ENCODE data around the gene PIK3AP1. TPM values are rescaled to one million over a fixed set of nuclear protein-coding genes. Genes with fewer than 3 reads are reported as not detected.

The PIK3AP1 gene
- total RNA-seq, 1 experiment from 2014 or later: 7.1 TPM

DNA sequence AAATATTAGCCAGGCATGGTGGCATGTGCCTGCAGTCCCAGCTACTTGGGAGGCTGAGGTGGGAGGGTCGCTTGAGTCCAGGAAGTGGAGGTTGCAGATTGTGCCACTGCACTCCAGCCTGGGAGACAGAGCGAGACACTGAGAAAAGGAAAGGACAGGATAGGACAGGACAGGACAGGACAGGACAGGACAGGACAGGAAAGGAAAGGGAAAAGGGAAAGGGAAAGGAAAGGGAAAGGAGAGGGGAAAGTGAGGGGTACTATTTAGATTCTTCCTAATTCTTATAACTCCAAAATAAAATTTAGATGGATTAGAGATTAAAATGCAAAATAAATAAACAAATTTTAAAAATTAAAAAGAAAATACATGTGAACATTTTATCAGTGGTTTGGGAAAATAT is 58.7 kb downstream of the PIK3AP1 start:
- Histone ChIP-seq H4K20me1 (ENCODE audit: insufficient read depth) (no peaks in the 10 kb centered on the region), H3K9me3 (ENCODE audit: control insufficient read depth in 1 of 2, insufficient read depth in 1 of 2, low read depth in 1 of 2, low read length in 2 of 2) (no peaks in the 10 kb centered on the region), H3K9me2 (ENCODE audit: insufficient read depth) (no peaks in the 10 kb centered on the region), H3K79me2 (ENCODE audit: insufficient read depth, low read length) (no peaks in the 10 kb centered on the region), H3K4me3 (replicated peaks in 1 of 2; ENCODE audit: low read depth in 1 of 2, low read length in 2 of 2) (no peak overlapping the region), H3K27ac (ENCODE audit: low read depth, low read length) (no peak overlapping the region), H3K9ac (ENCODE audit: low read length) (no peak overlapping the region), H3K27me3 (ENCODE audit: insufficient read depth, low read length) (no peaks in the 10 kb centered on the region), H2AFZ (ENCODE audit: low read depth, low read length, poor library complexity, severe bottlenecking) (no peak overlapping the region), H3K36me3 (ENCODE audit: control insufficient read depth in 1 of 2, insufficient read depth in 2 of 2, low read length in 2 of 2) (no peaks in the 10 kb centered on the region), H3K4me1 (ENCODE audit: control insufficient read depth in 1 of 2, insufficient read depth in 2 of 2, low read length in 2 of 2) (no peaks in the 10 kb centered on the region), H3K4me2 (ENCODE audit: low read length) (no peak overlapping the region)
- TF ChIP-seq EGR1 (IDR thresholded peaks at IDR 0.05; ENCODE audit: low read depth): no peak
- TF ChIP-seq, protein P1, sequence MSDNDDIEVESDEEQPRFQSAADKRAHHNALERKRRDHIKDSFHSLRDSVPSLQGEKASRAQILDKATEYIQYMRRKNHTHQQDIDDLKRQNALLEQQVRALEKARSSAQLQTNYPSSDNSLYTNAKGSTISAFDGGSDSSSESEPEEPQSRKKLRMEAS (IDR thresholded peaks at IDR 0.05): no peak
- TF ChIP-seq ZFX (IDR thresholded peaks at IDR 0.05): no peak
- TF ChIP-seq, protein P2, sequence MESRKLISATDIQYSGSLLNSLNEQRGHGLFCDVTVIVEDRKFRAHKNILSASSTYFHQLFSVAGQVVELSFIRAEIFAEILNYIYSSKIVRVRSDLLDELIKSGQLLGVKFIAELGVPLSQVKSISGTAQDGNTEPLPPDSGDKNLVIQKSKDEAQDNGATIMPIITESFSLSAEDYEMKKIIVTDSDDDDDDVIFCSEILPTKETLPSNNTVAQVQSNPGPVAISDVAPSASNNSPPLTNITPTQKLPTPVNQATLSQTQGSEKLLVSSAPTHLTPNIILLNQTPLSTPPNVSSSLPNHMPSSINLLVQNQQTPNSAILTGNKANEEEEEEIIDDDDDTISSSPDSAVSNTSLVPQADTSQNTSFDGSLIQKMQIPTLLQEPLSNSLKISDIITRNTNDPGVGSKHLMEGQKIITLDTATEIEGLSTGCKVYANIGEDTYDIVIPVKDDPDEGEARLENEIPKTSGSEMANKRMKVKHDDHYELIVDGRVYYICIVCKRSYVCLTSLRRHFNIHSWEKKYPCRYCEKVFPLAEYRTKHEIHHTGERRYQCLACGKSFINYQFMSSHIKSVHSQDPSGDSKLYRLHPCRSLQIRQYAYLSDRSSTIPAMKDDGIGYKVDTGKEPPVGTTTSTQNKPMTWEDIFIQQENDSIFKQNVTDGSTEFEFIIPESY (IDR thresholded peaks at IDR 0.05; ENCODE audit: extremely low read depth, insufficient replicate concordance, low read length): no peak
- no peak for TF ChIP-seq SRF (IDR thresholded peaks at IDR 0.05; ENCODE audit: low read depth)
- TF ChIP-seq JUND (IDR thresholded peaks at IDR 0.05): no peak
- no peak for TF ChIP-seq CBX3 (IDR thresholded peaks at IDR 0.05; ENCODE audit: low read depth)
- TF ChIP-seq, protein P3, sequence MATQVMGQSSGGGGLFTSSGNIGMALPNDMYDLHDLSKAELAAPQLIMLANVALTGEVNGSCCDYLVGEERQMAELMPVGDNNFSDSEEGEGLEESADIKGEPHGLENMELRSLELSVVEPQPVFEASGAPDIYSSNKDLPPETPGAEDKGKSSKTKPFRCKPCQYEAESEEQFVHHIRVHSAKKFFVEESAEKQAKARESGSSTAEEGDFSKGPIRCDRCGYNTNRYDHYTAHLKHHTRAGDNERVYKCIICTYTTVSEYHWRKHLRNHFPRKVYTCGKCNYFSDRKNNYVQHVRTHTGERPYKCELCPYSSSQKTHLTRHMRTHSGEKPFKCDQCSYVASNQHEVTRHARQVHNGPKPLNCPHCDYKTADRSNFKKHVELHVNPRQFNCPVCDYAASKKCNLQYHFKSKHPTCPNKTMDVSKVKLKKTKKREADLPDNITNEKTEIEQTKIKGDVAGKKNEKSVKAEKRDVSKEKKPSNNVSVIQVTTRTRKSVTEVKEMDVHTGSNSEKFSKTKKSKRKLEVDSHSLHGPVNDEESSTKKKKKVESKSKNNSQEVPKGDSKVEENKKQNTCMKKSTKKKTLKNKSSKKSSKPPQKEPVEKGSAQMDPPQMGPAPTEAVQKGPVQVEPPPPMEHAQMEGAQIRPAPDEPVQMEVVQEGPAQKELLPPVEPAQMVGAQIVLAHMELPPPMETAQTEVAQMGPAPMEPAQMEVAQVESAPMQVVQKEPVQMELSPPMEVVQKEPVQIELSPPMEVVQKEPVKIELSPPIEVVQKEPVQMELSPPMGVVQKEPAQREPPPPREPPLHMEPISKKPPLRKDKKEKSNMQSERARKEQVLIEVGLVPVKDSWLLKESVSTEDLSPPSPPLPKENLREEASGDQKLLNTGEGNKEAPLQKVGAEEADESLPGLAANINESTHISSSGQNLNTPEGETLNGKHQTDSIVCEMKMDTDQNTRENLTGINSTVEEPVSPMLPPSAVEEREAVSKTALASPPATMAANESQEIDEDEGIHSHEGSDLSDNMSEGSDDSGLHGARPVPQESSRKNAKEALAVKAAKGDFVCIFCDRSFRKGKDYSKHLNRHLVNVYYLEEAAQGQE (IDR thresholded peaks at IDR 0.05; ENCODE audit: low read depth): no peak
- TF ChIP-seq, protein P4, sequence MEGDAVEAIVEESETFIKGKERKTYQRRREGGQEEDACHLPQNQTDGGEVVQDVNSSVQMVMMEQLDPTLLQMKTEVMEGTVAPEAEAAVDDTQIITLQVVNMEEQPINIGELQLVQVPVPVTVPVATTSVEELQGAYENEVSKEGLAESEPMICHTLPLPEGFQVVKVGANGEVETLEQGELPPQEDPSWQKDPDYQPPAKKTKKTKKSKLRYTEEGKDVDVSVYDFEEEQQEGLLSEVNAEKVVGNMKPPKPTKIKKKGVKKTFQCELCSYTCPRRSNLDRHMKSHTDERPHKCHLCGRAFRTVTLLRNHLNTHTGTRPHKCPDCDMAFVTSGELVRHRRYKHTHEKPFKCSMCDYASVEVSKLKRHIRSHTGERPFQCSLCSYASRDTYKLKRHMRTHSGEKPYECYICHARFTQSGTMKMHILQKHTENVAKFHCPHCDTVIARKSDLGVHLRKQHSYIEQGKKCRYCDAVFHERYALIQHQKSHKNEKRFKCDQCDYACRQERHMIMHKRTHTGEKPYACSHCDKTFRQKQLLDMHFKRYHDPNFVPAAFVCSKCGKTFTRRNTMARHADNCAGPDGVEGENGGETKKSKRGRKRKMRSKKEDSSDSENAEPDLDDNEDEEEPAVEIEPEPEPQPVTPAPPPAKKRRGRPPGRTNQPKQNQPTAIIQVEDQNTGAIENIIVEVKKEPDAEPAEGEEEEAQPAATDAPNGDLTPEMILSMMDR (IDR thresholded peaks at IDR 0.05 in 2 of 3, conservative IDR thresholded peaks at IDR 0.05 in 1 of 3; ENCODE audit: borderline replicate concordance in 1 of 3, insufficient read depth in 1 of 3, low read depth in 2 of 3, low read length in 2 of 3): no peak
- no peak for TF ChIP-seq POLR2A (IDR thresholded peaks at IDR 0.05; ENCODE audit: borderline replicate concordance, extremely low read depth, insufficient read depth, insufficient read length)
- TF ChIP-seq ZNF274 (IDR thresholded peaks at IDR 0.05; ENCODE audit: low read depth, low read length): no peak
- TF ChIP-seq, protein P5, sequence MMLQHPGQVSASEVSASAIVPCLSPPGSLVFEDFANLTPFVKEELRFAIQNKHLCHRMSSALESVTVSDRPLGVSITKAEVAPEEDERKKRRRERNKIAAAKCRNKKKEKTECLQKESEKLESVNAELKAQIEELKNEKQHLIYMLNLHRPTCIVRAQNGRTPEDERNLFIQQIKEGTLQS (IDR thresholded peaks at IDR 0.05): no peak
- no peak for TF ChIP-seq TCF7L2 (IDR thresholded peaks at IDR 0.05; ENCODE audit: borderline replicate concordance, extremely low read depth, insufficient read depth, insufficient read length)
- TF ChIP-seq EZH2 (IDR thresholded peaks at IDR 0.05): no peak
- TF ChIP-seq ELF1 (IDR thresholded peaks at IDR 0.05; ENCODE audit: borderline replicate concordance, low read depth): no peak
- DNase-seq (ENCODE audit: low read depth, low spot score) (no peak), ATAC-seq (no peak)
- ChIA-PET CTCF (no interaction called here), RAD21 (ENCODE audit: low non-redundant PET in 1 of 2, low total read pairs in 2 of 2, uncharacterized antibody in 2 of 2, unreplicated experiment in 2 of 2) (no interaction called here), POLR2A (no interaction called here)
- intact Hi-C loops (cut with micrococcal nuclease): no loop called here
- no TSS peak for BruUV-seq (replicated peaks)

All from HCT116 (cell line).